Left ventricle myocardium superior (tissue), 1 donor: ENCODE data around the gene BAZ1B. TPM values are rescaled to one million over a fixed set of nuclear protein-coding genes. Genes with fewer than 3 reads are reported as not detected.
"Not testable (repeated sequence)": the region's sequence is repeated elsewhere in the genome, so short reads cannot be mapped to it uniquely, and the experiment has no call there.

Source experiments
- ATAC-seq: fragments of 200-7000 bp; cut with Tn5 transposase; one replicate; pipeline ENCODE4 v1.9.1; 2020; ENCODE audit warnings: mild to moderate bottlenecking, moderate library complexity
- DNase-seq: peaks from one replicate; pipeline ENCODE4 v3.0.0-alpha.2; 2020
- intact Hi-C: fragments of 100-400 bp; cut with micrococcal nuclease; formaldehyde crosslinking; loops from one replicate; pipeline ENCODE4 v1.11.0; 2022
- total RNA-seq: library from RNA; stranded (reverse); fragmentation: NEBNext Ultra II Directional; extraction: Animal tissue kit (Norgen Biotek cat#: 25700); gene quantifications from one replicate; pipeline ENCODE4 v1.2.1, GENCODE V29; 2021
- donor health status: DM: no; HTN: yes; CAD: no; lungs with severe emphysema.

The BAZ1B gene
- total RNA-seq, 1 donor from 2014 or later = 44.6 TPM

DNA sequence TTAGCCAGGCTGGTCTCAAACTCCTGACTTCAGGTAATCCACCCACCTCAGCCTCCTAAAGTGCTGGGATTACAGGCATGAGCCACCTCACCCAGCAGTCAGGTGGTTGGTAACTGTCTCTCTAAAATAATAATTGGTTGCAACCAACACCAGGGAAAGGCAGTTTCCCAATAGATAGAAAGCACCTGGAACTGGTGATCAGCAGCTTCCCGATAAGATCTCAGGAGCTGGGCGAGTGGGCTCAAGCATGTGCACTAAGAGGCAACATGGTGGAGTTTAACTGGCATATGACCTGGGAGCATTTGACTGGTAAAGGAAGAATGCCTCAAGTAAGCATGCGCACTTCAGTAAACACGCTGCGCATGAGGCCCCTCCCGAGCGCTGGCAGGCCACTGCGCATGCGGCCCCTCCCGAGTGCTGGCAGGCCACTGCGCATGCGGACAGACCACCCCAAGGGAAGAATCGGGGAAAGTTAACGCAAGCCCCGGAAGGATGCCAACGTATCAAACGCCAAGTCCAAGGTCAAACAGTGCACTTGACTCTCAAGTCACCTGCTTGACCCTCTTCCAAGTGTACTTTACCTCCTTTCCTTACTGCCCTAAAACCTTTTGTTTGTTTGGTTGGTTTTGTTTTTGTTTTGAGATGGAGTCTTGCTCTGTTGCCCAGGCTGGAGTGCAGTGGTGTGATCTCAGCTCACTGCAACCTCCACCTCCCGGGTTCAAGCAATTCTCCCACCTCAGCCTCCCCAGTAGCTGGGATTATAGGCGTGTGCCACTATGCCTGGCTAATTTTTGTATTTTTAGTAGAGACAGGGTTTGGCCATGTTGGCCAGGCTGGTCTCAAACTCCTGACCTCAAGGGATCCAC is 122.7 kb downstream of the BAZ1B start:
- intact Hi-C loops = not testable (repeated sequence)

DNA sequence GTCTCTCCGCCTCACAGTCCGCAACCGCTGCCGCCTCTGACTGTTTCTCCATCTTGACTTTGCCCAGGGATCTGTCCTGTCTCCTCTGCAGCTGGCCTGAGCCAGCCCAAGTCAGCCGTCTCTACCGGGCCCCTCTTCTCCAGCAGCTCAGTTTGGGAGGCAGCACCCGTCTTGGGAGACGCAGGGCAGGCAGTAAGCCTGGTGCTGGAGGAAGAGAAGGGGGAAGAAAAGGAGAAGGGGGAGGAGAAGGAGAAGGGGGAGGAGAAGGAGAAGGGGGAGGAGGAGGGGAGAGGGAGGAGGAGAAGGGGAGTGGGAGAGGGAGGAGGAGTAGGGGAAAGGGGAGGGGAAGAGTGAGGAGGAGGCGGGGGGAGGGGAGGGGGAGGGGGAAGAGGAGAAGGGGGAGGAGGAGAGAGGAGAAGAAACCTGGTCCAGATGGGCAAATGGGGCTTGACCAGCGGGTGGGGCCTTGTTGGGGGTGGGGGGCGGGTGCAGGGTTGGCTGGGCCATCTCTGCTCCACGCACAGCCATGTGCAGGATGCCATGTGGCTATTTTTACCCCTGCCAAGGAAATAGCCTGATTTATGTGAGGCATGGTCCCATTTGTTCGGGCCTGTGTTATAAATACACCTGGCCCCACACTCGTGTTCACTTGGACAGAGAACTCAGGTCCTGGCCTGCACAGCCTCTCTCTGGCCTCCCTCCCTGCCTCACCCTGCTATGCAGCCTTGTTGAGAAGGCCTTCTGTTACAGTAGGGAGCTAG is 124.4 kb downstream of the BAZ1B start:
- peak; percentile 9 for ATAC-seq
- DNase-seq = peak; percentile 36
- intact Hi-C loops = no loop called here

More for the DNA sequence above, 122.7 kb downstream of the BAZ1B start:
- DNase-seq (peak; percentile 84), ATAC-seq (peak; percentile 86)

DNA sequence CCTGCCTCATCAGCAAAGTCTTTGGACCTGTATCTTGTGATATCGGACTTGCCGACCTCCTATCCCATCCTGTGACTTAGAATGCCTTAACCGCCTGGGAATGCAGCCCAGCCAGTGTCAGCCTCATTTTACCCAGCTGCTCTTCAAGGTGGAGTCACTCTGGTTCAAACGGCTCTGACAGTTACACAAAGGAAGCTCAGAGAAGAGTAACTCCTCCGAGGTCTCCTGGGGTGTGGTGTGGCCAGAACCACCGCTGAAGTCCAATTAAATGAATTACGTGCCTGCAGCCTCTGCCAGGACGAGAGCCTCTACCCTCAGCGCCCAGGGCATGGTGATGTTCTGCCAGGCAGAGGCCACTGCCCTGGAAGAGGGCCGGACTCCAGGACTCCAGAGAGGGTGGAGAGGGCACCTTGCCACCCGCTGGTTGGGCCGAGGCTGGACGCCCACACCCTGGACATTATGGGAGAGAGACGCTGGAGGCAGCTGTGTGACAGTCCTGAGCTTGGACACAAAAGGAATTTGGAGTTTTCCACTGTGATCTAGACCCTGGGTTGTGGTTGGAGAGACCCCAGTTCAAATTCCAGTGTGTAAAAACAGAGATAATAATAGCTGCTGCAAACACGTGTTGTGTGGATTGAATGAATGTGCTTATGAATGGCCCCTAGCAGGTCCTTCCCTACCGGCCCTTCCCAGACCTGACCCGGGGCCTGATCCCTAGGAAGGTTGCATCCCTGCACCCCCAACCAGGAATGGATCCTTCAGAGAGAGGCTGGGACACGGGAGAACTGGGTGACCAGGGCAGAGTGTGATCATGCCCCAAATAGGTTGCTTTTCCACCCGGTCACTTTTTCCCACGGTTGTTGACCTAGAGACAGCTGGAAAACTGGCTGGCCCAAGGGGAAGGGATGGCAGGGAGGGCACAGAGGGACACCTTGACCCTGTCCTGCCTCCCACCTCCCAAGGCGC is 126.3 kb downstream of the BAZ1B start:
- DNase-seq (peak; percentile 47), ATAC-seq (peak; percentile 36)
- intact Hi-C loops = no loop called here

DNA sequence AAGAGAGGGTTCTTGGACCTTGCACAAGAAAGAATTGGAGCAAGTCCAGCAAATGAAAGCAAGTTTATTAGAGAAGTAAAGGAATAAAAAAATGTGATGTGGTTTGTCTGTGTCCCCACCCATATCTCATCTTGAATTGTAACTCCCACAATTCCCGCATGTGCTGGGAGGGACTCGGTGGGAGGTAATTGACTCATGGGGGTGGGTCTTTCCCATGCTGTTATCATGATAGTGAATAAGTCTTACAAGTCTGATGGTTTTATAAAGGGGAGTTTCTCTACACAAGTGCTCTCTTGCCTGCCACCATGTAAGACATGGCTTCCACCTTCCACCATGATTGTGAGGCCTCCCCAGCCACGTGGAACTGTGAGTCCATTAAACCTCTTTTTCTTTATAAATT is 127.7 kb downstream of the BAZ1B start:
- no peak for ATAC-seq
- intact Hi-C loops = no loop called here
- no peak for DNase-seq

DNA sequence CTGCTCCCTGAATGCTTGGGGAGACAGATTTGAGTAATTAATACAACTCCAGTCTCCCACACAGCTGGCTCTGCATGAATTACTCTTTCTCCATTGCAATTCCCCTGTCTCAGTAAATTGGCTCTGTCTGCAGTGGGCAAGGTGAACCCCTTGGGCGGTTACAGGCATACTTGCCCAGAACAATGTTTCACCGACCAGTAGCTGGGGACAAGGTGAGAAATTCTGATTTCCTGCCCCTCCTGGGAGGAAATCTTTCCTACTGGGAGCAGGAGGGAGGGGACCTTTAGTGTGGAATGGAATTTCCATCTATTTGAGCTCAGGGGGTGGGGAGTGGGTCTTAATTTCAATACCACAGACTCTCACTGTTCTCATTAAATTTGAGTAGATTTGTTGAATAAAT is 130.7 kb downstream of the BAZ1B start:
- no peak for DNase-seq
- intact Hi-C loops = no loop called here
- no peak for ATAC-seq

Other genes starting within 250 kb of the BAZ1B start
- 19.6 TPM for gene NSUN5, start 213.5 kb downstream of the BAZ1B start, total RNA-seq
- gene TRIM50, start 194.2 kb downstream of the BAZ1B start, total RNA-seq = 0.30 TPM
- not detected for gene FKBP6, start 194.1 kb downstream of the BAZ1B start, total RNA-seq
- 0.25 TPM for gene FZD9, start 88.5 kb downstream of the BAZ1B start, total RNA-seq
- 80.7 TPM for gene BCL7B, start 35.4 kb upstream of the BAZ1B start, total RNA-seq
- 7.8 TPM for gene TBL2, start 56.3 kb upstream of the BAZ1B start, total RNA-seq
- 9.6 TPM for gene MLXIPL, start 102.2 kb upstream of the BAZ1B start, total RNA-seq
- gene VPS37D, start 145.5 kb upstream of the BAZ1B start, total RNA-seq = 3.3 TPM
- 13.2 TPM for gene DNAJC30, start 161.2 kb upstream of the BAZ1B start, total RNA-seq
- gene BUD23, start 161.3 kb upstream of the BAZ1B start, total RNA-seq = 79.8 TPM
- gene STX1A, start 197.4 kb upstream of the BAZ1B start, total RNA-seq = 3.0 TPM
- 24.0 TPM for gene ABHD11, start 216.5 kb upstream of the BAZ1B start, total RNA-seq
- not detected for gene CLDN3, start 248.0 kb upstream of the BAZ1B start, total RNA-seq